ENCODE data around the gene IL19. TPM values are rescaled to one million over a fixed set of nuclear protein-coding genes. Genes with fewer than 3 reads are reported as not detected.

The IL19 gene
- total RNA-seq, 1 donor from 2014 or later, result not detected

DNA sequence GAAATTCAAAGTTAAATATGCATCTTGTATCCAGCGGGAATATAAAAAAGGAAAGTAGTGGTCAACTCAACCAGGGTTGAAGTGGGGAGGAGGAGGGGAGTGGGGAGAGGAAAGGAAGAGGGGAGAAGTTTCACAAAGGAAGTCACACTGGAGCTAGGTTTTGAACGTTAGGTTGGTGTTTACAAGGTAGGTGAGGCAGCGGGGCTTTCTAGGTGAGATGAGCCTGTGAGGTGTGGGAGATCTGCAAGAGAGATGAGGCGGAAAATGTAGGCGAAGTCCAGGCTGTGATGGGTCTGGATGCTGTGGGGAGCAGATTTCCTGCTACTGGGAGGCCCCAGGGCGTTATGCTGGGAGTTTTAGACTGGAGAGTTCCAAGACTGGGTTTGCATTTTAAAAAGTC lies 58.7 kb downstream of the IL19 start:
- DNase-seq (ENCODE audit: low spot score), result no peak

GRCh38 chr1:206829875-206830274 lies 59.3 kb downstream of the IL19 start:
- Histone ChIP-seq H3K27me3 (no peaks in the 10 kb centered on the region), H3K36me3 (no peaks in the 10 kb centered on the region), H3K4me1 (peaks cover 21% of the 10 kb centered on the region), H3F3A (ENCODE audit: low read depth) (peaks cover 9% of the 10 kb centered on the region), H3K4me3 (no peak overlapping the region), H3K79me2 (ENCODE audit: low read depth) (no peaks in the 10 kb centered on the region), H3K4me2 (no peak overlapping the region), H3K9me3 (ENCODE audit: low read depth) (no peaks in the 10 kb centered on the region), H3K27ac (no peak overlapping the region), H4K20me1 (ENCODE audit: low read depth) (no peaks in the 10 kb centered on the region), H2AFZ (replicated peaks) (no peak overlapping the region), H3K9ac (no peak overlapping the region)
- Mint-ChIP-seq H3K4me1 (peaks cover 13% of the 10 kb centered on the region), H3K4me3 (no peak overlapping the region), H3K27me3 (ENCODE audit: insufficient read depth, low read depth) (peaks cover 4% of the 10 kb centered on the region), H3K27ac (no peak overlapping the region), H3K9me3 (no peaks in the 10 kb centered on the region), H3K36me3 (no peaks in the 10 kb centered on the region)
- TF ChIP-seq EZH2 (IDR thresholded peaks at IDR 0.05), result no peak
- TF ChIP-seq CTCF (IDR thresholded peaks at IDR 0.05), result no peak
- TF ChIP-seq EZH2phosphoT487 (IDR thresholded peaks at IDR 0.05), result no peak
- no peak for DNase-seq (ENCODE audit: low spot score)

More for the DNA sequence above, 58.7 kb downstream of the IL19 start:
- H3K36me3 ChIP-seq, result no peaks in the 10 kb centered on the region
- peaks cover 21% of the 10 kb centered on the region for H3K4me1 ChIP-seq
- H3K36me3 Mint-ChIP-seq, result no peaks in the 10 kb centered on the region
- TF ChIP-seq CTCF (IDR thresholded peaks at IDR 0.05) (no peak), EZH2phosphoT487 (IDR thresholded peaks at IDR 0.05) (no peak), EZH2 (IDR thresholded peaks at IDR 0.05) (no peak)
- H3K27me3 Mint-ChIP-seq (ENCODE audit: insufficient read depth, low read depth), result peaks cover 4% of the 10 kb centered on the region
- H3K27ac ChIP-seq, result no peak overlapping the region
- no peaks in the 10 kb centered on the region for H3K9me3 ChIP-seq (ENCODE audit: low read depth)
- H3K79me2 ChIP-seq (ENCODE audit: low read depth), result no peaks in the 10 kb centered on the region
- no peak overlapping the region for H3K4me3 ChIP-seq
- no peaks in the 10 kb centered on the region for H4K20me1 ChIP-seq (ENCODE audit: low read depth)
- peaks cover 9% of the 10 kb centered on the region for H3F3A ChIP-seq (ENCODE audit: low read depth)
- H3K4me3 Mint-ChIP-seq, result no peak overlapping the region
- H3K4me1 Mint-ChIP-seq, result peaks cover 13% of the 10 kb centered on the region
- H3K4me2 ChIP-seq, result no peak overlapping the region
- H3K9me3 Mint-ChIP-seq, result peaks cover 2% of the 10 kb centered on the region
- H3K9ac ChIP-seq, result no peak overlapping the region
- H2AFZ ChIP-seq (replicated peaks), result no peak overlapping the region
- no peaks in the 10 kb centered on the region for H3K27me3 ChIP-seq
- no peak overlapping the region for H3K27ac Mint-ChIP-seq

GRCh38 chr1:206831650-206832049 lies 61.1 kb downstream of the IL19 start:
- H3K36me3 ChIP-seq, result no peaks in the 10 kb centered on the region
- H3F3A ChIP-seq (ENCODE audit: low read depth), result peaks cover 9% of the 10 kb centered on the region
- Mint-ChIP-seq H3K27ac (no peak overlapping the region), H3K4me3 (no peak overlapping the region), H3K9me3 (no peaks in the 10 kb centered on the region), H3K27me3 (ENCODE audit: insufficient read depth, low read depth) (peaks cover 6% of the 10 kb centered on the region), H3K36me3 (no peaks in the 10 kb centered on the region), H3K4me1 (peaks cover 13% of the 10 kb centered on the region)
- H3K9me3 ChIP-seq (ENCODE audit: low read depth), result no peaks in the 10 kb centered on the region
- H3K79me2 ChIP-seq (ENCODE audit: low read depth), result no peaks in the 10 kb centered on the region
- no peaks in the 10 kb centered on the region for H4K20me1 ChIP-seq (ENCODE audit: low read depth)
- TF ChIP-seq EZH2phosphoT487 (IDR thresholded peaks at IDR 0.05) (no peak), EZH2 (IDR thresholded peaks at IDR 0.05) (no peak), CTCF (IDR thresholded peaks at IDR 0.05) (no peak)
- no peak overlapping the region for H3K9ac ChIP-seq
- H3K4me2 ChIP-seq, result no peak overlapping the region
- no peak overlapping the region for H3K4me3 ChIP-seq
- no peak overlapping the region for H2AFZ ChIP-seq (replicated peaks)
- H3K27ac ChIP-seq, result no peak overlapping the region
- H3K4me1 ChIP-seq, result peaks cover 14% of the 10 kb centered on the region
- DNase-seq (ENCODE audit: low spot score), result no peak
- H3K27me3 ChIP-seq, result no peaks in the 10 kb centered on the region
